Measurements from ENCODE around the gene ITIH6. TPM values are rescaled to one million over a fixed set of nuclear protein-coding genes. Genes with fewer than 3 reads are reported as not detected.

Gene ITIH6
- total RNA-seq, 2 donors from 2014 or later = not detected

- Histone ChIP-seq H3K36me3 (no peaks in the 10 kb centered on the region), H3K9ac (ENCODE audit: low read depth in 2 of 2, low read length in 2 of 2) (no peak overlapping the region), H3K4me3 (no peak overlapping the region), H3K27ac (no peak overlapping the region), H3K9me3 (no peaks in the 10 kb centered on the region), H3K27me3 (no peaks in the 10 kb centered on the region), H3K4me1 (no peaks in the 10 kb centered on the region)
- TF ChIP-seq CTCF (IDR thresholded peaks at IDR 0.05) = no peak
- DNase-seq = no peak
- intact Hi-C loops (cut with DNase I) = no loop called here
Measured at GRCh38 chrX:54838583-54838982, 40.5 kb upstream of the ITIH6 start.

DNA sequence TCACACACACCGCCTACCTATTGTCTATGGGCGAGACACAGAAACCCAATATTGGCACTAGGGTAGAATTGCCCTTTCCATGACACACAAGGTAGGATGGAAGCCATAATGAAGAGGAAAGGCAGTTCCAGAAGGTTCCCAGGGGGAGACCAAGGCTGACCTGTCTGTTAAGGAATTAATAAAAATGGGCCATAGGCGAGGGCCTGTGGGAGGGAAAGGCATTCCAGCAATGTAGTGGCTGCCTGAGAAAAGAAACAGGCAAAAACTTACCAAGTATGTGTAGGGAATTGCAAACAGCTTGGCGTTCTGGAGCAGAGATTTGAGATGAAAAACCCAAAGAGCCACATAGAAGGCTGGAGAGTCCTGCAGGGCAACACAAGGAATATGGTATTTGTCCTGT, 28.5 kb upstream of the ITIH6 start:
- H3K27me3 ChIP-seq = no peaks in the 10 kb centered on the region
- no peak overlapping the region for H3K4me3 ChIP-seq
- no peak for DNase-seq
- TF ChIP-seq CTCF (IDR thresholded peaks at IDR 0.05) = no peak
- H3K36me3 ChIP-seq = no peaks in the 10 kb centered on the region
- H3K9me3 ChIP-seq = no peaks in the 10 kb centered on the region
- no peaks in the 10 kb centered on the region for H3K4me1 ChIP-seq
- intact Hi-C loops (cut with DNase I) = no loop called here
- H3K27ac ChIP-seq = no peak overlapping the region
- H3K9ac ChIP-seq (ENCODE audit: low read depth in 2 of 2, low read length in 2 of 2) = no peak overlapping the region

- Histone ChIP-seq H3K27ac (no peak overlapping the region), H3K4me1 (no peaks in the 10 kb centered on the region), H3K27me3 (no peaks in the 10 kb centered on the region), H3K4me3 (no peak overlapping the region), H3K36me3 (no peaks in the 10 kb centered on the region), H3K9me3 (no peaks in the 10 kb centered on the region), H3K9ac (ENCODE audit: low read depth in 2 of 2, low read length in 2 of 2) (no peak overlapping the region)
- no peak for TF ChIP-seq CTCF (IDR thresholded peaks at IDR 0.05)
- intact Hi-C loops (cut with DNase I) = no loop called here
- no peak for DNase-seq
Measured at GRCh38 chrX:54825716-54826438, 27.8 kb upstream of the ITIH6 start.

GRCh38 chrX:54824722-54825121, 26.7 kb upstream of the ITIH6 start:
- no peaks in the 10 kb centered on the region for H3K36me3 ChIP-seq
- H3K4me1 ChIP-seq = no peaks in the 10 kb centered on the region
- TF ChIP-seq CTCF (IDR thresholded peaks at IDR 0.05) = no peak
- DNase-seq = no peak
- intact Hi-C loops (cut with DNase I) = no loop called here
- no peak overlapping the region for H3K4me3 ChIP-seq
- no peak overlapping the region for H3K9ac ChIP-seq (ENCODE audit: low read depth in 2 of 2, low read length in 2 of 2)
- H3K27me3 ChIP-seq = no peaks in the 10 kb centered on the region
- H3K9me3 ChIP-seq = no peaks in the 10 kb centered on the region
- H3K27ac ChIP-seq = no peak overlapping the region

GRCh38 chrX:54824195-54824594, 26.1 kb upstream of the ITIH6 start:
- Histone ChIP-seq H3K9me3 (no peaks in the 10 kb centered on the region), H3K9ac (ENCODE audit: low read depth in 2 of 2, low read length in 2 of 2) (no peak overlapping the region), H3K4me1 (no peaks in the 10 kb centered on the region), H3K27me3 (no peaks in the 10 kb centered on the region), H3K4me3 (no peak overlapping the region), H3K27ac (no peak overlapping the region), H3K36me3 (no peaks in the 10 kb centered on the region)
- TF ChIP-seq CTCF (IDR thresholded peaks at IDR 0.05) = no peak
- intact Hi-C loops (cut with DNase I) = no loop called here
- DNase-seq = no peak

Data from colonic mucosa (tissue), 4 donors.